Upper lobe of right lung (tissue), 1 donor: Measurements from ENCODE around the gene MIPEP. TPM values are rescaled to one million over a fixed set of nuclear protein-coding genes. Genes with fewer than 3 reads are reported as not detected.

Experiments used
- ATAC-seq: fragments of 200-7000 bp; cut with Tn5 transposase; one replicate; pipeline ENCODE4 v1.9.1; 2020; ENCODE audit warnings: mild to moderate bottlenecking, moderate library complexity
- DNase-seq: peaks from one replicate; pipeline ENCODE4 v3.0.0-alpha.2; 2020
- H3K27ac ChIP-seq: fragments of 200-600 bp; one replicate; pipeline ENCODE4 v1.8.0; 2022
- H3K27me3 ChIP-seq: fragments of 200-600 bp; one replicate; pipeline ENCODE4 v1.8.0; 2022; ENCODE audit warnings: mild to moderate bottlenecking
- H3K36me3 ChIP-seq: fragments of 200-600 bp; one replicate; pipeline ENCODE4 v1.8.0; 2022
- H3K4me1 ChIP-seq: fragments of 200-600 bp; one replicate; pipeline ENCODE4 v1.8.0; 2022
- H3K4me3 ChIP-seq: fragments of 200-600 bp; one replicate; pipeline ENCODE4 v1.8.0; 2022; ENCODE audit warnings: mild to moderate bottlenecking
- H3K9me3 ChIP-seq: fragments of 200-600 bp; one replicate; pipeline ENCODE4 v1.8.0; 2022
- CTCF ChIP-seq: fragments of 200-600 bp; IDR thresholded peaks from one replicate; pipeline ENCODE4 v1.8.0; 2022; ENCODE audit warnings: antibody characterized with exemption
- intact Hi-C: fragments of 100-400 bp; cut with DNase I; formaldehyde crosslinking; loops from one replicate; pipeline ENCODE4 v1.11.0; 2022
- total RNA-seq: library from RNA; stranded (reverse); fragmentation: NEBNext Ultra II Directional; extraction: Animal tissue kit (Norgen Biotek cat#: 25700); gene quantifications from one replicate; pipeline ENCODE4 v1.2.1, GENCODE V29; 2021
- donor health status: DM: no; HTN: yes; CAD: no; lungs with severe emphysema.

The MIPEP gene
- total RNA-seq, 1 donor from 2014 or later = 13.3 TPM

DNA sequence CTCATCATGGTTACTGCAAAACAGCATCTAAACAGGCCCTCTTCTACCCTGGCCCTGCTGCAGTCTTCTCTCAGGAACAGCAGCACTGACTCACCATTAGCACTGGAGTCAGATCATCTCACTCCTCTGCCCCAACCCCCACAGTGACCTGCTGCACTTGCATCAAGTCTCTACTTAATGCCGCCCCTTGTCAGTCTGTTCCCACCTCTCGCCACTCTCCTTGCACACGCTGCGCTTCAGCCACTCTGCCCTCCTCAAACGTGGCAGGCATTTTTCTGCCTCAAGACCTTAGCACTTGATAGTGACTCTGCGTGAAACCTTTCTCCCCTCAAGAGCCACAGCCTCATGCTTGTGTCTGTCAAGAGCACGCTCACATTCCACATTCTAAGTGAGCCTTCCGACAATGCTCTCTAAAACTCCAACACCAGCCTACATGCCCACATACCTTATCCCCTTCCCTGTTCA is 22.1 kb downstream of the MIPEP start:
- ATAC-seq = peak; percentile 86
- intact Hi-C loops = no loop called here
- no peak overlapping the region for H3K27ac ChIP-seq

DNA sequence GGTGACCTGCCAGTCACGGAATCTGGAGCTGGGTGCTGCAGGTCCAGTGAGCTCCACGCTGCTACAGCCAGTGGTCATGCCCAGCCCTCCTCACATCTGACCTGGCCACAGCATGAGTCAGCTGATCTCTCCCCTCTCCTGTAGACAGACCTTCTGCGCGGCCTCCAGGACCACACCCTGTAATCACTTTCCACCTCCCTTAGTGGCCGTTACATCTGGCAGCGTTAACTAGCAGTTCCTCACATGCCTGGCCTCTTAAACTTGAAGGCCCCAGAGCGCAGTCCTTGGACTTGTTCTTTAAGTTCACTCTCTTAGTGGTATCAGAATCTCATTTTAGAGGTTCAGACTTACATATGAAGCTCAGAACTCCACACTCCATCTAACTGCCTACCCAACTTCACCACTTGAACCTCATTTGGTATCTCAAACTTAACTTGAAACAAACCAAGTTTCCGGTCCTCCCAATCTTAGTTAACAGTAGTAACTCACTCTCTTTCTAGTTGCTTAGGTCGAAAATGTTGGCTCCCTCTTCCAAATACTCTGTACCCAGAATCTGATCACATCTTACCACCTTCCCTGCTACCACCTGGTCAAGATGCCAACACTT is 22.7 kb downstream of the MIPEP start:
- H3K27ac ChIP-seq = no peak overlapping the region
- TF ChIP-seq CTCF = no peak
- peaks cover 10% of the 10 kb centered on the region for H3K4me1 ChIP-seq
- ATAC-seq (peak; percentile 49), DNase-seq (no peak)
- intact Hi-C loops = no loop called here
- peaks cover 6% of the 10 kb centered on the region for H3K36me3 ChIP-seq
- no peaks in the 10 kb centered on the region for H3K9me3 ChIP-seq
- H3K4me3 ChIP-seq = no peak overlapping the region
- H3K27me3 ChIP-seq = no peaks in the 10 kb centered on the region

More for the DNA sequence above, 22.1 kb downstream of the MIPEP start:
- Histone ChIP-seq H3K27me3 (no peaks in the 10 kb centered on the region), H3K36me3 (peaks cover under 1% of the 10 kb centered on the region), H3K9me3 (no peaks in the 10 kb centered on the region), H3K4me3 (no peak overlapping the region), H3K4me1 (peaks cover 10% of the 10 kb centered on the region)
- no peak for TF ChIP-seq CTCF
- no peak for DNase-seq

DNA sequence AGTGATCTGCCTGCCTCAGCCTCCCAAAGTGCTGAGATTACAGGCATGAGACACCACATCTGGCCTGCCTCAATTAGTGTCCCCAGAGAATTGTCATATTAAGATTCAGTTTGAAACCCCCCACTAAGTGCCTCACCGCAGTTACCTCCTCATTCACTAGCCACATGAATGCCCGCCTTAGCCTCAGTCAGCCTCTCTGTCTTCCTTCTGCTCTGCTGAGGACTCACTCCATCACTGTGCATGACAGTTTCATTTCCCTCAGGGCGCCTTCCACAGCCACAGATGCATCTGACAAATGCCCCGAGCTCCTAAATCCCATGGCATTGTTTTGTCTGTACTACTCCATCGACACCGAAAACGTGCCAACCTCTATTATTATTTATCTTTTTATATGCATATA is 23.3 kb downstream of the MIPEP start:
- Histone ChIP-seq H3K36me3 (peaks cover 12% of the 10 kb centered on the region), H3K4me3 (no peak overlapping the region), H3K27ac (no peak overlapping the region), H3K4me1 (peaks cover 10% of the 10 kb centered on the region), H3K9me3 (no peaks in the 10 kb centered on the region), H3K27me3 (no peaks in the 10 kb centered on the region)
- intact Hi-C loops = no loop called here
- no peak for TF ChIP-seq CTCF
- no peak for ATAC-seq
- no peak for DNase-seq

DNA sequence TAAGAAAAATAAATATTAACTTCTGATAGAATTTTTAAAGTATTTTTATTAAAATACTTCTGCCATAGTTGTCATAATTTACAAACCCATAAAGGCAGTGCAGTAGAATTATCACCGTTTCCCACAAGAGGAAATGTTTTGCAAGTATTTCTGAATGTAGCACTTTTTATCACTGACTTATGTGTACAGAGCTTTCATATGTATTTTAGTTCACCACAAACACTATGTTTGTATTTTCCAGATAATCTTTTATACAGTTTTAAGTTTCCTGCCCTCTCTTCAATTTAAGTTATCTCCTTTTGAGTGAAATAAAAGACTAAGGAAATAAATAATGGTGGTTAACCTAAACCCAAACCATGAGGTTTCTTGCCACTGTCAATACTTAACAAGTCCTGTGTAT is 24.2 kb downstream of the MIPEP start:
- intact Hi-C loops = no loop called here
- Histone ChIP-seq H3K4me1 (peaks cover 6% of the 10 kb centered on the region), H3K36me3 (peaks cover 12% of the 10 kb centered on the region), H3K4me3 (no peak overlapping the region), H3K9me3 (no peaks in the 10 kb centered on the region), H3K27me3 (no peaks in the 10 kb centered on the region), H3K27ac (no peak overlapping the region)
- no peak for ATAC-seq
- no peak for DNase-seq
- TF ChIP-seq CTCF = no peak

- Histone ChIP-seq H3K36me3 (peaks cover 12% of the 10 kb centered on the region), H3K4me1 (no peaks in the 10 kb centered on the region), H3K27me3 (no peaks in the 10 kb centered on the region), H3K4me3 (no peak overlapping the region), H3K27ac (no peak overlapping the region), H3K9me3 (no peaks in the 10 kb centered on the region)
- no peak for DNase-seq
- no peak for TF ChIP-seq CTCF
- intact Hi-C loops = no loop called here
- no peak for ATAC-seq
Observed at GRCh38 chr13:23861310-23861709, 27.9 kb downstream of the MIPEP start.

- Histone ChIP-seq H3K27me3 (no peaks in the 10 kb centered on the region), H3K27ac (no peak overlapping the region), H3K36me3 (peaks cover 12% of the 10 kb centered on the region), H3K9me3 (no peaks in the 10 kb centered on the region), H3K4me3 (no peak overlapping the region), H3K4me1 (no peaks in the 10 kb centered on the region)
- ATAC-seq (no peak), DNase-seq (no peak)
- intact Hi-C loops = no loop called here
- TF ChIP-seq CTCF = no peak
Observed at GRCh38 chr13:23859904-23860303, 29.3 kb downstream of the MIPEP start.
